Esophagus muscularis mucosa (tissue), 3 donors: Measurements from ENCODE around the gene C1orf21.

ENCODE experiments used
- CTCF ChIP-seq, 3 experiments: fragments of 200-600 bp in 2 of 3; fragments of 450-650 bp in 1 of 3; sonication (generic) in 2 of 3; IDR thresholded peaks; one replicate each; pipeline ENCODE4 v1.5.1; 2017 to 2019; ENCODE audit warnings: antibody characterized with exemption in 3 of 3, mild to moderate bottlenecking in 2 of 3, moderate library complexity in 1 of 3
- POLR2A ChIP-seq: fragments of 450-650 bp; IDR thresholded peaks from one replicate; pipeline ENCODE4 v1.6.1; 2017; ENCODE audit warnings: antibody characterized with exemption, moderate library complexity, mild to moderate bottlenecking, low read depth
- POLR2AphosphoS5 ChIP-seq, 2 donors: sonication (generic); formaldehyde crosslinking; IDR thresholded peaks; one replicate each; pipeline ENCODE4 v1.6.1; 2017; ENCODE audit warnings: antibody characterized with exemption in 2 of 2

GRCh38 chr1:184532199-184532598 is 145.4 kb downstream of the C1orf21 start:
- TF ChIP-seq POLR2A, result no peak
- no peak for TF ChIP-seq CTCF (IDR thresholded peaks at IDR 0.05)
- TF ChIP-seq POLR2AphosphoS5 (IDR thresholded peaks at IDR 0.05), result no peak
